Neuronal stem cell (in vitro differentiated cells): ENCODE data around the gene TM9SF4.
A peak's percentile ranks its signal among the peaks of the same experiment; 100 is the strongest.

Source experiments
- DNase-seq: peaks from one replicate; pipeline ENCODE4 v3.0.0-alpha.2; 2013; ENCODE audit warnings: low spot score
- H2AFZ ChIP-seq: one replicate; pipeline ENCODE4 v1.6.1; 2013; ENCODE audit warnings: mild to moderate bottlenecking, low read length, inconsistent platforms
- H2AK5ac ChIP-seq: 2 replicates; pipeline ENCODE4 v1.6.1; 2013; ENCODE audit warnings: low read depth, mild to moderate bottlenecking, inconsistent platforms, low read length, moderate library complexity, mixed read lengths
- H2BK120ac ChIP-seq: 2 replicates; pipeline ENCODE4 v1.6.1; 2013; ENCODE audit warnings: low read depth, mild to moderate bottlenecking, inconsistent platforms, low read length, moderate library complexity, mixed read lengths
- H2BK12ac ChIP-seq: one replicate; pipeline ENCODE4 v1.6.1; 2013; ENCODE audit warnings: low read length, inconsistent platforms
- H2BK15ac ChIP-seq: 2 replicates; pipeline ENCODE4 v1.6.1; 2013; ENCODE audit warnings: mild to moderate bottlenecking, low read length, inconsistent platforms, mixed read lengths
- H2BK5ac ChIP-seq: one replicate; pipeline ENCODE4 v1.6.1; 2013; ENCODE audit warnings: inconsistent platforms, mild to moderate bottlenecking, low read length, moderate library complexity
- H3K14ac ChIP-seq: one replicate; pipeline ENCODE4 v1.6.1; 2013; ENCODE audit warnings: low read length, inconsistent platforms
- H3K18ac ChIP-seq: 2 replicates; pipeline ENCODE4 v1.6.1; 2013; ENCODE audit warnings: low read length, inconsistent platforms
- H3K23ac ChIP-seq: 2 replicates; pipeline ENCODE4 v1.6.1; 2013; ENCODE audit warnings: low read depth, mild to moderate bottlenecking, mixed read lengths, low read length, inconsistent platforms; ENCODE audit not compliant: poor library complexity
- H3K27ac ChIP-seq: replicated peaks from 3 replicates; pipeline ENCODE4 v1.5.1; 2013; ENCODE audit warnings: low read length, inconsistent platforms
- H3K27me3 ChIP-seq, 3 experiments: 2 replicates each; pipeline ENCODE4 v1.6.1; 2013; ENCODE audit warnings: low read length in 3 of 3, mild to moderate bottlenecking in 2 of 3, inconsistent platforms in 1 of 3, low read depth in 1 of 3, mixed read lengths in 1 of 3, moderate library complexity in 1 of 3; ENCODE audit not compliant: control insufficient read depth in 3 of 3, insufficient read depth in 3 of 3
- H3K36me3 ChIP-seq, 2 donors: replicated peaks in 1 of 2; 2 replicates each; pipeline ENCODE4 v1.6.1; 2013; ENCODE audit warnings: low read length in 2 of 2; ENCODE audit not compliant: control insufficient read depth in 2 of 2, insufficient read depth in 2 of 2
- H3K4ac ChIP-seq: 2 replicates; pipeline ENCODE4 v1.6.1; 2013; ENCODE audit warnings: inconsistent platforms, mild to moderate bottlenecking, low read length, moderate library complexity
- H3K4me1 ChIP-seq, 2 donors: 1 replicate in 1 of 2; 2 replicates in 1 of 2; pipeline ENCODE4 v1.6.1; 2013; ENCODE audit warnings: low read length in 2 of 2, low read depth in 1 of 2; ENCODE audit not compliant: control insufficient read depth in 2 of 2, insufficient read depth in 1 of 2
- H3K4me2 ChIP-seq: one replicate; pipeline ENCODE4 v1.6.1; 2013; ENCODE audit warnings: mild to moderate bottlenecking, low read length, inconsistent platforms; ENCODE audit not compliant: insufficient read depth, poor library complexity, severe bottlenecking
- H3K4me3 ChIP-seq, 2 donors: 2 replicates each; pipeline ENCODE4 v1.5.1; 2013; ENCODE audit warnings: low read length in 2 of 2, mild to moderate bottlenecking in 2 of 2, inconsistent platforms in 1 of 2, moderate library complexity in 1 of 2
- H3K79me1 ChIP-seq: one replicate; pipeline ENCODE4 v1.6.1; 2013; ENCODE audit warnings: low read depth, mild to moderate bottlenecking, inconsistent platforms, low read length, moderate library complexity
- H3K9ac ChIP-seq: one replicate; pipeline ENCODE4 v1.6.1; 2013; ENCODE audit warnings: mild to moderate bottlenecking, low read depth, low read length, inconsistent platforms; ENCODE audit not compliant: poor library complexity
- H3K9me3 ChIP-seq, 2 donors: replicated peaks in 1 of 2; 2 replicates each; pipeline versions ENCODE3 to v1.6.1; 2013; ENCODE audit warnings: low read length in 2 of 2, mild to moderate bottlenecking in 2 of 2, inconsistent platforms in 1 of 2, low read depth in 1 of 2, mixed read lengths in 1 of 2, moderate library complexity in 1 of 2; ENCODE audit not compliant: control insufficient read depth in 2 of 2, insufficient read depth in 1 of 2
- H4K8ac ChIP-seq: one replicate; pipeline ENCODE4 v1.6.1; 2013; ENCODE audit warnings: low read depth, mild to moderate bottlenecking, inconsistent platforms, low read length, moderate library complexity
- H4K91ac ChIP-seq: one replicate; pipeline ENCODE4 v1.6.1; 2013; ENCODE audit warnings: low read length, low read depth, mild to moderate bottlenecking, inconsistent platforms; ENCODE audit not compliant: poor library complexity
- WGBS, 2 donors: extraction: QIAGEN DNeasy Blood & Tissue Kit; methylation state at CpG; one replicate each; pipeline ENCODE4 v1.1.7; 2013; ENCODE audit warnings: missing lambda C conversion rate in 2 of 2, mixed read lengths in 1 of 2; ENCODE audit not compliant: insufficient read length in 2 of 2, insufficient replicate concordance in 1 of 2; ENCODE audit errors: extremely low coverage in 2 of 2; 5-methylcytosine and 5-hydroxymethylcytosine counted together

The TM9SF4 gene

GRCh38 chr20:32158943-32159660 lies 49.6 kb downstream of the TM9SF4 start:
- no CpG with 5 or more reads among the region's 4 CpGs for WGBS, 2 donors
- no peak overlapping the region for H3K4ac ChIP-seq
- no peak overlapping the region for H3K23ac ChIP-seq
- no peak overlapping the region for H4K8ac ChIP-seq
- H3K9ac ChIP-seq = no peak overlapping the region
- H3K79me1 ChIP-seq = no peaks in the 10 kb centered on the region
- no peak overlapping the region for H2AFZ ChIP-seq
- H2BK5ac ChIP-seq = no peak overlapping the region
- H3K18ac ChIP-seq = no peak overlapping the region
- peaks cover 43 to 85% of the 10 kb centered on the region in 2 donors for H3K36me3 ChIP-seq
- no peak overlapping the region for H2BK120ac ChIP-seq
- H3K27ac ChIP-seq = no peak overlapping the region
- H3K9me3 ChIP-seq = no peaks in the 10 kb centered on the region
- no peak overlapping the region for H2BK15ac ChIP-seq
- H3K27me3 ChIP-seq = no peaks in the 10 kb centered on the region
- no peak overlapping the region for H4K91ac ChIP-seq
- no peak overlapping the region for H3K4me2 ChIP-seq
- H2AK5ac ChIP-seq = no peak overlapping the region
- H3K4me3 ChIP-seq = no peak overlapping the region
- no peak overlapping the region for H2BK12ac ChIP-seq
- no peak for DNase-seq
- H3K14ac ChIP-seq = no peak overlapping the region
- H3K4me1 ChIP-seq = peaks cover 0 to 5% of the 10 kb centered on the region in 2 donors

- peak overlapping the region; percentile 22 for H3K23ac ChIP-seq
- no peak overlapping the region for H3K14ac ChIP-seq
- no peak overlapping the region for H3K4me2 ChIP-seq
- H3K36me3 ChIP-seq = peaks cover 44 to 88% of the 10 kb centered on the region in 2 donors
- no CpG with 5 or more reads among the region's 5 CpGs for WGBS, 2 donors
- no peak overlapping the region for H4K91ac ChIP-seq
- no peak overlapping the region for H3K18ac ChIP-seq
- no peak overlapping the region for H2BK15ac ChIP-seq
- no peak overlapping the region for H2BK12ac ChIP-seq
- no peak overlapping the region for H4K8ac ChIP-seq
- no peak overlapping the region for H3K4ac ChIP-seq
- H2AFZ ChIP-seq = no peak overlapping the region
- no peak overlapping the region for H3K9ac ChIP-seq
- no peak overlapping the region for H3K27ac ChIP-seq
- no peaks in the 10 kb centered on the region for H3K9me3 ChIP-seq
- H2BK120ac ChIP-seq = no peak overlapping the region
- DNase-seq = no peak
- peaks cover 0 to 5% of the 10 kb centered on the region in 2 donors for H3K4me1 ChIP-seq
- H3K4me3 ChIP-seq = no peak overlapping the region
- H3K27me3 ChIP-seq = no peaks in the 10 kb centered on the region
- no peaks in the 10 kb centered on the region for H3K79me1 ChIP-seq
- no peak overlapping the region for H2AK5ac ChIP-seq
- H2BK5ac ChIP-seq = no peak overlapping the region
Measured at GRCh38 chr20:32159766-32160221, 50.3 kb downstream of the TM9SF4 start.

GRCh38 chr20:32160341-32160740 lies 50.8 kb downstream of the TM9SF4 start:
- Histone ChIP-seq H4K91ac (no peak overlapping the region), H3K4me2 (no peak overlapping the region), H2AK5ac (no peak overlapping the region), H3K27me3 (no peaks in the 10 kb centered on the region), H3K27ac (no peak overlapping the region), H2BK5ac (no peak overlapping the region), H3K4me1 (peaks cover 0 to 2% of the 10 kb centered on the region in 2 donors), H3K4ac (no peak overlapping the region), H3K9me3 (no peaks in the 10 kb centered on the region), H3K18ac (no peak overlapping the region), H2BK120ac (no peak overlapping the region), H3K23ac (no peak overlapping the region), H3K79me1 (no peaks in the 10 kb centered on the region), H3K4me3 (no peak overlapping the region), H4K8ac (no peak overlapping the region), H2BK12ac (no peak overlapping the region), H2BK15ac (no peak overlapping the region), H3K9ac (no peak overlapping the region), H2AFZ (no peak overlapping the region), H3K14ac (no peak overlapping the region), H3K36me3 (peaks cover 48 to 88% of the 10 kb centered on the region in 2 donors)
- no CpG with 5 or more reads among the region's 5 CpGs for WGBS, 2 donors
- DNase-seq = no peak

- no peak overlapping the region for H2BK12ac ChIP-seq
- H3K23ac ChIP-seq = no peak overlapping the region
- no peak overlapping the region for H2BK15ac ChIP-seq
- no CpG with 5 or more reads among the region's 3 CpGs for WGBS, 2 donors
- H3K4ac ChIP-seq = no peak overlapping the region
- no peak overlapping the region for H3K14ac ChIP-seq
- H3K18ac ChIP-seq = no peak overlapping the region
- no peak overlapping the region for H4K8ac ChIP-seq
- H3K27me3 ChIP-seq = no peaks in the 10 kb centered on the region
- no peak overlapping the region for H2BK5ac ChIP-seq
- no peak overlapping the region for H2AFZ ChIP-seq
- no peaks in the 10 kb centered on the region for H3K9me3 ChIP-seq
- no peak overlapping the region for H3K9ac ChIP-seq
- H3K27ac ChIP-seq = no peak overlapping the region
- H2AK5ac ChIP-seq = no peak overlapping the region
- H3K4me3 ChIP-seq = no peak overlapping the region
- no peak overlapping the region for H4K91ac ChIP-seq
- H3K36me3 ChIP-seq = peaks cover 56 to 91% of the 10 kb centered on the region in 2 donors
- H3K4me2 ChIP-seq = no peak overlapping the region
- no peak for DNase-seq
- H3K4me1 ChIP-seq = no peaks in the 10 kb centered on the region
- no peak overlapping the region for H2BK120ac ChIP-seq
- no peaks in the 10 kb centered on the region for H3K79me1 ChIP-seq
Measured at GRCh38 chr20:32162351-32162750, 52.8 kb downstream of the TM9SF4 start.
